ENCODE data around the gene NTRK1.

- TF ChIP-seq CTCF (IDR thresholded peaks at IDR 0.05) (no peak), POLR2A (IDR thresholded peaks at IDR 0.05) (no peak)
Observed at GRCh38 chr1:156853761-156854160, 6.9 kb upstream of the NTRK1 start.

Data from testis (tissue), 2 donors.